ENCODE measurements around the gene CTNNAL1. TPM values are rescaled to one million over a fixed set of nuclear protein-coding genes. Genes with fewer than 3 reads are reported as not detected.
A peak's percentile ranks its signal among the peaks of the same experiment; 100 is the strongest.

Gene CTNNAL1
- total RNA-seq, 1 donor from 2014 or later = 63.4 TPM

DNA sequence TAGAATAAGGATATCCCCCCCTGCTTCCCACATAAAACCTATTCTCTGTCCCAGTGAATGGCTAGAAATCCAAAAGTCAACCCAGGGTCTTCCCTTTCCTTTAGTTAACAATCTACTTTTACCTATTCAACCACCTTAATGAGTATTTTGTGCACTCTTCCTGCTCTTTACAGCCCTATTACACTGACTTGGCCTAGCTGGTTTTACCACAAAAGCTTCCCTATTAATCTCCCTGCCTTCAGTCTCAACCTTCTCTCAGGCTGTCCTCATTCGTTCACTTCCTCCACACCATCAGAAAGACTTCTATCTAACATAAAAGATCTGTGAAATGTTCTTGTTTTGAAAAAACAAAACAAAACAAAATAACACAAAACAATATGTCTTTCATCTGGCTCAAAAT lies 16.2 kb downstream of the CTNNAL1 start:
- Histone ChIP-seq H3K36me3 (ENCODE audit: control insufficient read depth, insufficient read depth, low read length) (no peaks in the 10 kb centered on the region), H3K4me3 (ENCODE audit: low read depth, low read length) (no peak overlapping the region), H3K27me3 (ENCODE audit: control insufficient read depth, insufficient read depth, low read length) (no peaks in the 10 kb centered on the region)
- no peak for FAIRE-seq
- DNase-seq (ENCODE audit: low read depth) = no peak
- TF ChIP-seq, protein P1, sequence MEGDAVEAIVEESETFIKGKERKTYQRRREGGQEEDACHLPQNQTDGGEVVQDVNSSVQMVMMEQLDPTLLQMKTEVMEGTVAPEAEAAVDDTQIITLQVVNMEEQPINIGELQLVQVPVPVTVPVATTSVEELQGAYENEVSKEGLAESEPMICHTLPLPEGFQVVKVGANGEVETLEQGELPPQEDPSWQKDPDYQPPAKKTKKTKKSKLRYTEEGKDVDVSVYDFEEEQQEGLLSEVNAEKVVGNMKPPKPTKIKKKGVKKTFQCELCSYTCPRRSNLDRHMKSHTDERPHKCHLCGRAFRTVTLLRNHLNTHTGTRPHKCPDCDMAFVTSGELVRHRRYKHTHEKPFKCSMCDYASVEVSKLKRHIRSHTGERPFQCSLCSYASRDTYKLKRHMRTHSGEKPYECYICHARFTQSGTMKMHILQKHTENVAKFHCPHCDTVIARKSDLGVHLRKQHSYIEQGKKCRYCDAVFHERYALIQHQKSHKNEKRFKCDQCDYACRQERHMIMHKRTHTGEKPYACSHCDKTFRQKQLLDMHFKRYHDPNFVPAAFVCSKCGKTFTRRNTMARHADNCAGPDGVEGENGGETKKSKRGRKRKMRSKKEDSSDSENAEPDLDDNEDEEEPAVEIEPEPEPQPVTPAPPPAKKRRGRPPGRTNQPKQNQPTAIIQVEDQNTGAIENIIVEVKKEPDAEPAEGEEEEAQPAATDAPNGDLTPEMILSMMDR (IDR thresholded peaks at IDR 0.05; ENCODE audit: insufficient read depth, low read length, severe bottlenecking) = no peak

DNA sequence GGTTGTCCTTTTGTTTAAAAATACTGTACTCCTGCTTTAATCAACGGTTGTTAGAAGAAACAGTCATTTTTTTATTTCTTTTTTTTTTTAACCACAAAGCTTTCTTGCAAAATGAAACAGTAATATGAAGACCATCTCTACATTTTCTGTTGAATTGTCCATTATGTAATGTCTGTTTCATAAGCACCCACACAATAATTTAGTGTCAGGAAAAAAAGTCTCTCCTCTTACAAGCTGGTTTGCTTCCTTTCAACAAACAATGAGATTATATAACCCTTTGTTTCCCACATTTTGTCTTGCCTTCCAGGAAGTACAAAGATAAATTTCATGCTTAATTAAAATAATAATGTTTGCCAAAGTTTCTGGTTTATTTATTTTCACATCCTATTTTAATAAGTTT lies 16.7 kb downstream of the CTNNAL1 start:
- DNase-seq (ENCODE audit: low read depth) (no peak), FAIRE-seq (no peak)
- TF ChIP-seq, protein P1 (IDR thresholded peaks at IDR 0.05; ENCODE audit: insufficient read depth, low read length, severe bottlenecking) = no peak
- H3K27me3 ChIP-seq (ENCODE audit: control insufficient read depth, insufficient read depth, low read length) = no peaks in the 10 kb centered on the region
- H3K36me3 ChIP-seq (ENCODE audit: control insufficient read depth, insufficient read depth, low read length) = no peaks in the 10 kb centered on the region
- no peak overlapping the region for H3K4me3 ChIP-seq (ENCODE audit: low read depth, low read length)

DNA sequence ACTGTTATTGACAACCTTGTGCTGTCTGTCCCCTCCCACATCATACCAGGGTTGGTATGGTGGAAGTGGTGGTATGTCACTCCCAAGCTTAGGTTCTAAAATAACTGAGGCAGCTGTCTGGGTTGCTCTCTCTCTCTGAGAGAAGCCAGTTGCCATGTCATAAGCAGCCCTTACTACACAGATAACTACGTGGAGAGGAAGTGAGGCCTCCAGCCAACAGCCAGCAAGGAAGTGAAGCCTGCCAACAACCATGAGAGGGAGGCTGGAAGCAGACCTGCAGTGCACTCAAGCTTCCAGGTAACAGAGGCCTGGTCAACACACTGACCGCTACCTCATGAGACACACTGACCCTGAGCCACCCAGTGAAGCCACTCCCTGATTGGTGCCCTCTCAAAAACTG lies 18.6 kb downstream of the CTNNAL1 start:
- FAIRE-seq = no peak
- TF ChIP-seq, protein P1 (IDR thresholded peaks at IDR 0.05; ENCODE audit: insufficient read depth, low read length, severe bottlenecking) = no peak
- Histone ChIP-seq H3K36me3 (ENCODE audit: control insufficient read depth, insufficient read depth, low read length) (no peaks in the 10 kb centered on the region), H3K27me3 (ENCODE audit: control insufficient read depth, insufficient read depth, low read length) (no peaks in the 10 kb centered on the region), H3K4me3 (ENCODE audit: low read depth, low read length) (no peak overlapping the region)
- DNase-seq (ENCODE audit: low read depth) = peak; percentile 35

DNA sequence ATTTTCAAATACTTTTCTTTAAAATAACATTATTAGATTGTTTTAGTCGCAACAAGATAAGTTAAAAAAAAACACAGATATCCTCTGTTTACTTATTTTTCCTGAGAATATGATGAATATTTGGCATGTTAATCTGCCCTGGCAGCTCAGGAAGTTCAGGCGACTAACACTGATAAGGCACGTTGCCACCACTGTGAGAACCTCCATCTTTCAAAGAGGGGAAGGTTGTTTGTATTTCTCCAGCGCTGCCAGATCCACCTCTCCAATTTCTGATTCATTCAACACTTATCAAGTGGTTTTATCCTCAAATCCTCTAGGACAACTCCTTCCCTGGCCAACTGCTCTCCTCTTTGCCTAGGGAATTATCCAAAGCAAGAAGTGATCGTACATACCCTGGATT lies 21.8 kb downstream of the CTNNAL1 start:
- Histone ChIP-seq H3K27me3 (ENCODE audit: control insufficient read depth, insufficient read depth, low read length) (no peaks in the 10 kb centered on the region), H3K4me3 (ENCODE audit: low read depth, low read length) (no peak overlapping the region), H3K36me3 (ENCODE audit: control insufficient read depth, insufficient read depth, low read length) (no peaks in the 10 kb centered on the region)
- no peak for FAIRE-seq
- TF ChIP-seq, protein P1 (IDR thresholded peaks at IDR 0.05; ENCODE audit: insufficient read depth, low read length, severe bottlenecking) = no peak
- DNase-seq (ENCODE audit: low read depth) = no peak

DNA sequence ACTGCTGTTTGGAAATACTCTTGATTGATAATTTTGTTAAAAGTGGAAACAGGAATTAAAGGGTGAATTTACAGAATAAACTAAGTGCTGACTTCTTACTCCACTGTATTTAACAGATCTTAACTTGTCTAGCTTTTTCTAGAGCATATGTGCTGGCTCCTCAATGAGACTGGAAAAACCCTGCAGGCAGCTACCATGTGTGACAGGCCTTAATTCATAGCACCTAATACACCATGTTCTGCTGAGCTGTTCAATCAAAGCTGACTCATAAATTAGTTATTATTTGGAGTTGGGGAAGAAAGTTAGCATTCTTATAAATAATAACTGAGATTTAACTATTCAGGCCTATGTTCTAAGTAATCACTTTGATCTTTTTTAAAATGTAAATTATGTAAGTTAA lies 29.4 kb downstream of the CTNNAL1 start:
- no peaks in the 10 kb centered on the region for H3K27me3 ChIP-seq (ENCODE audit: control insufficient read depth, insufficient read depth, low read length)
- DNase-seq (ENCODE audit: low read depth) = peak; percentile 54
- H3K4me3 ChIP-seq (ENCODE audit: low read depth, low read length) = no peak overlapping the region
- TF ChIP-seq, protein P1 (IDR thresholded peaks at IDR 0.05; ENCODE audit: insufficient read depth, low read length, severe bottlenecking) = no peak
- FAIRE-seq = no peak
- H3K36me3 ChIP-seq (ENCODE audit: control insufficient read depth, insufficient read depth, low read length) = no peaks in the 10 kb centered on the region

DNA sequence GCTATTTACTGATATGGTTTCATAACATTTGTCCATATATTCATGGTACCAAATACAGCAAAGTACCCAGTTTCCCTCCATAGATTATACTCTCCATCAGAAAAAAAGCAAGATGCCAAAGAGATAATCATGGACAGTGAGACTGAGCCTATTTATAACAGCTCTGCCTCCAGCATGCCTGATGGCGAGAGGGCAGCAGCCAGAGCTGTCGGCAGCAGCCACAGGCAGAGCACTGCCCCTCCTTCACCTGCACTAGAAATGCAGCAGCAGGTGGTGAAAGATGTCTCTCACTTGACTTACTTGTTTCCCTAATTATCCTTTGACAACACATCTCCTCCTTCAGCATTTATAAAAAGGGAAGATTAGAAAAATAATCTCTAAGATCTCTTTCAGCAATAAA lies 32.4 kb downstream of the CTNNAL1 start:
- Histone ChIP-seq H3K36me3 (ENCODE audit: control insufficient read depth, insufficient read depth, low read length) (no peaks in the 10 kb centered on the region), H3K4me3 (ENCODE audit: low read depth, low read length) (no peak overlapping the region), H3K27me3 (ENCODE audit: control insufficient read depth, insufficient read depth, low read length) (no peaks in the 10 kb centered on the region)
- TF ChIP-seq, protein P1 (IDR thresholded peaks at IDR 0.05; ENCODE audit: insufficient read depth, low read length, severe bottlenecking) = no peak
- FAIRE-seq = no peak
- no peak for DNase-seq (ENCODE audit: low read depth)

Data from bronchial epithelial cell (primary cell).